ENCODE results near the gene MAPK8. TPM values are rescaled to one million over a fixed set of nuclear protein-coding genes. Genes with fewer than 3 reads are reported as not detected.

MAPK8 gene
- total and polyA plus RNA-seq, 2 of the 4 experiments (the other 2 are of a cell fraction): 41.5 to 54.7 TPM

- TF ChIP-seq CEBPB (IDR thresholded peaks at IDR 0.05; ENCODE audit: low read depth, low read length): no peak
- no peak for TF ChIP-seq FOS (IDR thresholded peaks at IDR 0.05; ENCODE audit: low read depth, low read length)
- no peak for TF ChIP-seq POLR2A (IDR thresholded peaks at IDR 0.05; ENCODE audit: low read depth, low read length)
- TF ChIP-seq CHD1 (IDR thresholded peaks at IDR 0.05; ENCODE audit: low read depth, low read length): no peak
- no peak for TF ChIP-seq SMC3 (IDR thresholded peaks at IDR 0.05; ENCODE audit: low read depth, low read length)
- no peak for TF ChIP-seq RAD21 (IDR thresholded peaks at IDR 0.05; ENCODE audit: low read length)
- TF ChIP-seq MAZ (IDR thresholded peaks at IDR 0.05; ENCODE audit: borderline replicate concordance, low read depth, low read length): no peak
- no peak for TF ChIP-seq RCOR1 (IDR thresholded peaks at IDR 0.05; ENCODE audit: insufficient replicate concordance, low read length)
- TF ChIP-seq MXI1 (IDR thresholded peaks at IDR 0.05; ENCODE audit: borderline replicate concordance, low read depth, low read length): no peak
- TF ChIP-seq NFE2L2 (IDR thresholded peaks at IDR 0.05; ENCODE audit: low read depth, low read length): no peak
- no peak for TF ChIP-seq BHLHE40 (IDR thresholded peaks at IDR 0.05; ENCODE audit: low read depth, low read length)
- TF ChIP-seq RFX5 (IDR thresholded peaks at IDR 0.05; ENCODE audit: low read depth, low read length): no peak
- no peak for TF ChIP-seq ELK1 (IDR thresholded peaks at IDR 0.05; ENCODE audit: borderline replicate concordance, low read depth, low read length)
- TF ChIP-seq USF2 (IDR thresholded peaks at IDR 0.05; ENCODE audit: low read depth, low read length): no peak
- TF ChIP-seq MAFK (IDR thresholded peaks at IDR 0.05; ENCODE audit: low read depth, low read length): no peak
- no peaks in the 10 kb centered on the region for H3K9me3 ChIP-seq (ENCODE audit: control insufficient read depth, insufficient read depth, low read length)
- no peak overlapping the region for H4K8ac ChIP-seq (ENCODE audit: low read depth in 2 of 2, low read length in 2 of 2)
- intact Hi-C loops (cut with micrococcal nuclease) (no loop called here), in situ Hi-C loops (cut with MboI; ENCODE audit: low sequenced_read_pairs) (no loop called here), dilution Hi-C loops (cut with HindIII; ENCODE audit: low sequenced_read_pairs, unreplicated experiment) (no loop called here)
- H3K4me2 ChIP-seq (ENCODE audit: low read depth, low read length): no peak overlapping the region
- DNase-seq (no peak), ATAC-seq (ENCODE audit: low read depth) (no peak)
- H2BK5ac ChIP-seq (ENCODE audit: low read depth, low read length, poor library complexity, severe bottlenecking): no peak overlapping the region
- no peak overlapping the region for H4K91ac ChIP-seq (ENCODE audit: insufficient read depth, low read depth, low read length)
- ChIA-PET CTCF (no interaction called here), POLR2A (ENCODE audit: unreplicated experiment) (no interaction called here)
- BruUV-seq (replicated peaks): no TSS peak
- H3K14ac ChIP-seq (replicated peaks; ENCODE audit: low read depth, low read length): no peak overlapping the region
- H3K23ac ChIP-seq (ENCODE audit: low read depth, low read length): no peak overlapping the region
- no peak overlapping the region for H3K27ac ChIP-seq (ENCODE audit: insufficient read depth, low read length)
- H2AK5ac ChIP-seq (ENCODE audit: low read depth, low read length): no peak overlapping the region
- no peak overlapping the region for H2BK20ac ChIP-seq (ENCODE audit: low read depth, low read length)
- no peak overlapping the region for H3K4me3 ChIP-seq (ENCODE audit: insufficient read depth, low read depth, low read length)
- no peak overlapping the region for H3K9ac ChIP-seq (ENCODE audit: low read depth, low read length)
- H3K36me3 ChIP-seq (ENCODE audit: control insufficient read depth, insufficient read depth, low read length): no peaks in the 10 kb centered on the region
- H3K27me3 ChIP-seq (ENCODE audit: control insufficient read depth, insufficient read depth, low read length): no peaks in the 10 kb centered on the region
- no peak overlapping the region for H3K4ac ChIP-seq (ENCODE audit: low read depth, low read length)
- H3K56ac ChIP-seq (ENCODE audit: extremely low read depth, insufficient read depth, low read length): no peak overlapping the region
- no CpG with 5 or more reads among the region's 2 CpGs for WGBS, 2 experiments (ENCODE audit: extremely low coverage in 2 of 2, insufficient read length in 1 of 2)
- no peak overlapping the region for H2BK120ac ChIP-seq (ENCODE audit: low read depth, low read length)
- no peak overlapping the region for H2BK15ac ChIP-seq (ENCODE audit: low read depth, low read length)
- H3K79me1 ChIP-seq (ENCODE audit: low read depth in 1 of 2, low read length in 2 of 2): peaks cover 7 to 85% of the 10 kb centered on the region in 2 experiments; a peak in 2 of 4 replicates
- H3K9me1 ChIP-seq (ENCODE audit: insufficient read depth, low read length): peaks cover 12% of the 10 kb centered on the region; the same call in 1 of the 2 replicates
- H2AFZ ChIP-seq (replicated peaks; ENCODE audit: low read length, poor library complexity): no peak overlapping the region
- H3K4me1 ChIP-seq (ENCODE audit: control insufficient read depth, insufficient read depth, low read length): peaks cover 13% of the 10 kb centered on the region
- no peak overlapping the region for H4K5ac ChIP-seq (ENCODE audit: low read depth, low read length)
- no peak overlapping the region for H2AK9ac ChIP-seq (replicated peaks; ENCODE audit: low read depth, low read length, poor library complexity)
- H3K18ac ChIP-seq (ENCODE audit: low read depth, low read length): no peak overlapping the region
- peaks cover 29% of the 10 kb centered on the region for H4K20me1 ChIP-seq (ENCODE audit: insufficient read depth, low read length)
Measured at GRCh38 chr10:48460182-48460581, 153.7 kb downstream of the MAPK8 start.

Measured in IMR-90 (cell line).